SU-DHL-6 (cell line): ENCODE measurements around the gene KIAA1191.

Experiments used
- H2AFZ ChIP-seq: fragments of 200-600 bp; sonication (generic); 2 replicates; pipeline ENCODE4 v1.6.1; 2014; ENCODE audit warnings: low read depth, mild to moderate bottlenecking, moderate library complexity, mixed read lengths, antibody characterized with exemption, low read length; ENCODE audit not compliant: severe bottlenecking
- H3F3A ChIP-seq: fragments of 200-600 bp; shearing (Covaris generic); 2 replicates; pipeline ENCODE4 v1.6.0; 2016; ENCODE audit warnings: antibody characterized with exemption, mild to moderate bottlenecking; ENCODE audit not compliant: insufficient read depth
- H3K27ac ChIP-seq: fragments of 200-600 bp; sonication (generic); 2 replicates; pipeline ENCODE4 v1.5.1; 2016; ENCODE audit warnings: low read depth, mild to moderate bottlenecking, low read length, moderate library complexity, mixed read lengths
- H3K27me3 ChIP-seq: fragments of 200-600 bp; sonication (generic), shearing (Covaris generic); 2 replicates; pipeline ENCODE4 v1.6.0; 2014; ENCODE audit warnings: mild to moderate bottlenecking, low read length
- H3K36me3 ChIP-seq: fragments of 200-600 bp; sonication (generic); 2 replicates; pipeline ENCODE4 v1.6.1; 2014; ENCODE audit warnings: mild to moderate bottlenecking, low read length, mixed read lengths
- H3K4me2 ChIP-seq: fragments of 300-600, 200-600 bp; shearing (Covaris generic), sonication (generic); 2 replicates; pipeline ENCODE4 v1.6.0; 2014; ENCODE audit warnings: low read length, low read depth, mild to moderate bottlenecking; ENCODE audit not compliant: poor library complexity, severe bottlenecking
- H3K4me3 ChIP-seq: fragments of 200-600 bp; sonication (generic); 2 replicates; pipeline ENCODE4 v1.5.1; 2014; ENCODE audit warnings: antibody characterized with exemption, low read length, mild to moderate bottlenecking, mixed read lengths; ENCODE audit not compliant: insufficient read depth, poor library complexity, severe bottlenecking
- H3K79me2 ChIP-seq: fragments of 200-600 bp; sonication (generic); 2 replicates; pipeline ENCODE4 v1.6.1; 2014; ENCODE audit warnings: mild to moderate bottlenecking, low read length, moderate library complexity; ENCODE audit not compliant: insufficient read depth
- H3K9ac ChIP-seq: fragments of 200-600 bp; sonication (generic); 2 replicates; pipeline ENCODE4 v1.7.0; 2014; ENCODE audit warnings: mild to moderate bottlenecking, low read length
- H3K9me2 ChIP-seq: fragments of 200-600 bp; sonication (generic); replicated peaks from 2 replicates; pipeline ENCODE4 v1.6.1; 2014; ENCODE audit warnings: low read length; ENCODE audit not compliant: insufficient read depth
- H3K9me3 ChIP-seq: fragments of 200-600 bp; sonication (generic); 2 replicates; pipeline ENCODE4 v1.6.1; 2014; ENCODE audit warnings: low read length, mixed read lengths; ENCODE audit not compliant: insufficient read depth
- H4K20me1 ChIP-seq: fragments of 200-600 bp; sonication (generic); 2 replicates; pipeline ENCODE4 v1.6.1; 2014; ENCODE audit warnings: low read depth, mild to moderate bottlenecking, antibody characterized with exemption, low read length, moderate library complexity, mixed read lengths
- CTCF ChIP-seq: fragments of 200-600 bp; sonication (generic); IDR thresholded peaks from one replicate; pipeline ENCODE4 v1.5.1; 2017; ENCODE audit warnings: antibody characterized with exemption, mild to moderate bottlenecking, low read length, moderate library complexity; ENCODE audit not compliant: insufficient read depth, poor library complexity, severe bottlenecking
- EZH2phosphoT487 ChIP-seq: fragments of 200-600 bp; sonication (generic), shearing (Covaris generic); conservative IDR thresholded peaks from 2 replicates; pipeline ENCODE4 v1.6.1; 2018; ENCODE audit warnings: mild to moderate bottlenecking, antibody characterized with exemption, low read length, moderate library complexity, mixed read lengths

Gene KIAA1191

GRCh38 chr5:176361437-176362232 is at the start of gene KIAA1191:
Gene KIAA1191, minus strand, starts transcription at chr5:176361764. Its CDS starts 2,256 bp downstream, at chr5:176359508.
- no peaks in the 10 kb centered on the region for H3K9me3 ChIP-seq
- peak within 1 kb of the TSS; percentile 92 for H2AFZ ChIP-seq
- peaks cover 13% of the 10 kb centered on the region; the same call in 1 of the 2 replicates for H3F3A ChIP-seq
- no peaks in the 10 kb centered on the region for H3K36me3 ChIP-seq
- H3K27me3 ChIP-seq = no peaks in the 10 kb centered on the region
- peak within 1 kb of the TSS; percentile 77 for H3K9ac ChIP-seq
- peaks cover 35% of the 10 kb centered on the region for H3K79me2 ChIP-seq
- peak within 1 kb of the TSS; percentile 77 for H3K4me2 ChIP-seq
- no peak for TF ChIP-seq CTCF
- no peak for TF ChIP-seq EZH2phosphoT487
- H4K20me1 ChIP-seq = no peaks in the 10 kb centered on the region
- no peaks in the 10 kb centered on the region for H3K9me2 ChIP-seq
- H3K4me3 ChIP-seq = peak within 1 kb of the TSS; percentile 80
- H3K27ac ChIP-seq = peak within 1 kb of the TSS; percentile 49; the same call in 1 of the 2 replicates

GRCh38 chr5:176410486-176411180 is 49.1 kb upstream of the KIAA1191 start:
- Histone ChIP-seq H3K9me3 (no peaks in the 10 kb centered on the region), H3K79me2 (0 out of 2 replicates have a peak, but pooled peaks cover under 1% of the 10 kb centered on the region), H3K27ac (no peak overlapping the region), H3K9me2 (no peaks in the 10 kb centered on the region), H4K20me1 (no peaks in the 10 kb centered on the region), H3K4me3 (no peak overlapping the region), H3K27me3 (no peaks in the 10 kb centered on the region), H3K36me3 (no peaks in the 10 kb centered on the region), H3K4me2 (no peak overlapping the region), H2AFZ (no peak overlapping the region), H3F3A (no peaks in the 10 kb centered on the region), H3K9ac (no peak overlapping the region)
- TF ChIP-seq CTCF = no peak
- no peak for TF ChIP-seq EZH2phosphoT487

- TF ChIP-seq CTCF (no peak), EZH2phosphoT487 (no peak)
- H3K4me3 ChIP-seq = no peak overlapping the region
- no peaks in the 10 kb centered on the region for H3K36me3 ChIP-seq
- H3K79me2 ChIP-seq = no peaks in the 10 kb centered on the region
- H3K27me3 ChIP-seq = no peaks in the 10 kb centered on the region
- H3K9ac ChIP-seq = no peak overlapping the region
- no peak overlapping the region for H3K4me2 ChIP-seq
- no peaks in the 10 kb centered on the region for H3K9me2 ChIP-seq
- H3K27ac ChIP-seq = no peak overlapping the region
- H3F3A ChIP-seq = no peaks in the 10 kb centered on the region
- H2AFZ ChIP-seq = no peak overlapping the region
- H4K20me1 ChIP-seq = no peaks in the 10 kb centered on the region
- no peaks in the 10 kb centered on the region for H3K9me3 ChIP-seq
Measured at GRCh38 chr5:176409765-176410164, 48.2 kb upstream of the KIAA1191 start.
